OCI-LY1 (cell line): ENCODE data around the gene TMSB15A.

Experiments used
- H2AFZ ChIP-seq: fragments of 200-600 bp; sonication (generic), shearing (Covaris generic); 2 replicates; pipeline ENCODE4 v1.6.0; 2014; ENCODE audit warnings: antibody characterized with exemption, mild to moderate bottlenecking, low read length
- H3F3A ChIP-seq: fragments of 200-600 bp; sonication (generic), shearing (Covaris generic); 2 replicates; pipeline ENCODE4 v1.6.0; 2014; ENCODE audit warnings: mild to moderate bottlenecking, antibody characterized with exemption, low read length, moderate library complexity; ENCODE audit not compliant: insufficient read depth
- H3K27ac ChIP-seq: fragments of 200-600 bp; sonication (generic); 2 replicates; pipeline ENCODE4 v1.5.1; 2014; ENCODE audit warnings: low read length, mixed run types, mild to moderate bottlenecking, low read depth; ENCODE audit not compliant: poor library complexity, severe bottlenecking
- H3K27me3 ChIP-seq: fragments of 200-600 bp; sonication (generic); 2 replicates; pipeline ENCODE4 v1.6.0; 2014; ENCODE audit warnings: antibody characterized with exemption, mild to moderate bottlenecking, low read length, moderate library complexity; ENCODE audit not compliant: insufficient read depth
- H3K36me3 ChIP-seq: fragments of 200-600 bp; sonication (generic); 2 replicates; pipeline ENCODE4 v1.6.1; 2014; ENCODE audit warnings: mild to moderate bottlenecking, antibody characterized with exemption, low read length, moderate library complexity, mixed read lengths; ENCODE audit not compliant: insufficient read depth
- H3K4me1 ChIP-seq: fragments of 200-600 bp; sonication (generic); 2 replicates; pipeline ENCODE4 v1.5.1; 2014; ENCODE audit warnings: mild to moderate bottlenecking, low read length, moderate library complexity; ENCODE audit not compliant: insufficient read depth, severe bottlenecking
- H3K4me2 ChIP-seq: fragments of 200-600 bp; sonication (generic), shearing (Covaris generic); 2 replicates; pipeline ENCODE4 v1.6.1; 2014; ENCODE audit warnings: low read length
- H3K4me3 ChIP-seq: fragments of 200-600 bp; sonication (generic); 2 replicates; pipeline ENCODE4 v1.5.1; 2014; ENCODE audit warnings: low read length, low read depth, mild to moderate bottlenecking, mixed read lengths; ENCODE audit not compliant: poor library complexity, severe bottlenecking
- H3K79me2 ChIP-seq: fragments of 200-600 bp; shearing (Covaris generic); 2 replicates; pipeline ENCODE4 v1.6.1; 2016; ENCODE audit warnings: mixed run types, low read length, mixed read lengths; ENCODE audit not compliant: insufficient read depth
- H3K9ac ChIP-seq: fragments of 200-600 bp; sonication (generic), shearing (Covaris generic); 2 replicates; pipeline ENCODE4 v1.6.1; 2014; ENCODE audit warnings: mild to moderate bottlenecking, low read length, mixed read lengths
- H3K9me2 ChIP-seq: fragments of 200-600 bp; sonication (generic), shearing (Covaris generic); 2 replicates; pipeline ENCODE4 v1.6.1; 2014; ENCODE audit warnings: low read depth, mild to moderate bottlenecking, low read length, mixed read lengths
- H3K9me3 ChIP-seq: fragments of 200-600 bp; shearing (Covaris generic); 2 replicates; pipeline ENCODE4 v1.6.1; 2014; ENCODE audit warnings: low read length, mixed read lengths
- H4K20me1 ChIP-seq: fragments of 200-600 bp; sonication (generic), shearing (Covaris generic); 2 replicates; pipeline ENCODE4 v1.6.0; 2016; ENCODE audit warnings: mild to moderate bottlenecking, low read length; ENCODE audit not compliant: insufficient read depth
- EZH2 ChIP-seq: fragments of 200-600 bp; sonication (generic), shearing (Covaris generic); IDR thresholded peaks from 2 replicates; pipeline ENCODE4 v1.8.0; 2017; ENCODE audit warnings: borderline replicate concordance, mixed run types, mild to moderate bottlenecking, antibody characterized with exemption, low read length, moderate library complexity, mixed read lengths
- TF ChIP-seq, protein P1 (sequence below): fragments of 200-600 bp; sonication (generic), shearing (Covaris generic); IDR thresholded peaks from 2 replicates; pipeline ENCODE4 v1.5.1; 2017; ENCODE audit warnings: mild to moderate bottlenecking, antibody characterized with exemption, low read length, moderate library complexity, mixed read lengths

TMSB15A gene

DNA sequence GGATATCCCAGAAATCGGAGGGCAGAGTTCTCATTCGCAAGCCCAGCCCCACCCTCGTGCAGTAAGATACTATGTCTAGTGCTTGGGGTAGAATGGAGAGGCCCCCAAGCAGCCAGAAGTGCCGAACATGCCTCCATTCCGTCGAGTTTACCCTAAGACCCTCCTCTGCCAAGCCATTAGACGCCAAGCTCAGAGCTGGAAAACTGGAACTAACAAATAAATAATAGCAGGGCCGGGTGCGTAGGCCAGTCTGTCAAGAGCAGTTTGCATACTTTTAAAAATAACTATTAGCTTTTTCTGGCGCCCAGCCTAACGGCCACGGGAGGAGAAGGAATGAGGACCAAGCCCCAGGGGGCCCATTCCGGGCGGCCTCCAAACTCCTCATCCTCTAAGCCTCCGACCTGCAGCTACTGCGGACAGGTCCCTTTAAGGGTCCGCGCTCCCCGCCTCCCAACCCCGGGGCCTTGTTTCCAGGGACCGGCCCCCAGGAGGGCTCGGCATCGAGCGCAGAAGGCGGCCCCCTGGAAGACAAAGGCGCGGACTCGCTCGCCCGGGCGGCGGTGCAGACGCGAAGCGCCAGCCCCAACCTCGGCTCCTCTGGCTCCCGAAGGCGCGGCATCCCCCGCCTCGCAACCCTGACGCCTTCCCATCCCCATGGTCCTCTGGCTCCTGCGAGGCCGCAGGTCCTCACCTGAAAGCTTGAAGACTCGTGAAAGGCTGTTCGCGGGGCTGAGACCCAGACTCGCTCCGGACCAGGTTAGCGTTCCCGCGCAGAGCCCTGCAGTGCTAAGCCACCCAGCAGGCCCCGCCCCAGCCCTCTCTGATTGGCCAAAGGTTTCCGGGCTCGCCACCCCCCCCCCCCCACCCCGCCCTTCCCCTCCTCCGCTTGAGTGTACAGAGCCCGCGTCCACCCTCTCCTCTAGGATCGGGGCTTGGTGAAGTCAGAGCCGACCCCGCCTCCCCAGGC, at the start of gene TMSB15A:
TSS of gene TMSB15A (minus strand) at position 765 of the 967 bp plus-strand sequence.
- no peak within 1 kb of the TSS for H3K9ac ChIP-seq

DNA sequence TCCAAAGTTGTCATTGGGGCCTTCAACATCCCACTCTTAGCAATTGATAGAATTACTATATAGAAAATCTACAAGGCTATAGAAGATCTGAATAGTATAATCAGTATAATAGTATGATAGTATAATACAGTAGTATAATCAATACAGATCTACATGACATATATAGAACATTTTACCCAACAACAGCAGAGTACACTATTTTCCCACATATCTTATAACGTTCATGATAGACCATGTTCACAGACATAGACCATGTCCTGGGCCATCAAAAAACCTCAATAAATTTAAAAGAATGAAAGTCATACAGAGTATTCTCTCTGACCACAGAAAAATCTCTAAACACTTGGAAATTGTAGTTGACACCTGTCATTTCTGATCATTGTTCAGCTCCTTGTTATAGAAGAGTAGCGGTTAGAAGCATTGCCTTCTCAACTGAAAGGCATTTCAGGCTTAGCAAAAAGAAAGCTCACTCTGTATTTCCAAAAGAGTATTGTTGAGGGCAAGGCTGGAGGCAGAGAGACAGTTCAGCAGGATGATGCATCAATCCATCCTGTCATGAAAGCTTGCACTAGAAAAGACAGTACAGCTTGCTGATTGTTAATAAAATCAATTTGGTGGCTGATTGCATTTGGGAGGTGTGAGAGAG, 44.0 kb upstream of the TMSB15A start:
- H3K9me2 ChIP-seq, result no peaks in the 10 kb centered on the region
- no peaks in the 10 kb centered on the region for H4K20me1 ChIP-seq
- H3K36me3 ChIP-seq, result no peaks in the 10 kb centered on the region
- no peak overlapping the region for H3K9ac ChIP-seq
- H3K4me1 ChIP-seq, result no peaks in the 10 kb centered on the region
- no peaks in the 10 kb centered on the region for H3K27me3 ChIP-seq
- no peaks in the 10 kb centered on the region for H3K9me3 ChIP-seq
- H3K27ac ChIP-seq, result no peak overlapping the region
- H2AFZ ChIP-seq, result no peak overlapping the region
- no peak overlapping the region for H3K4me2 ChIP-seq
- no peaks in the 10 kb centered on the region for H3K79me2 ChIP-seq
- H3F3A ChIP-seq, result no peaks in the 10 kb centered on the region
- no peak for TF ChIP-seq EZH2
- TF ChIP-seq, protein P1, sequence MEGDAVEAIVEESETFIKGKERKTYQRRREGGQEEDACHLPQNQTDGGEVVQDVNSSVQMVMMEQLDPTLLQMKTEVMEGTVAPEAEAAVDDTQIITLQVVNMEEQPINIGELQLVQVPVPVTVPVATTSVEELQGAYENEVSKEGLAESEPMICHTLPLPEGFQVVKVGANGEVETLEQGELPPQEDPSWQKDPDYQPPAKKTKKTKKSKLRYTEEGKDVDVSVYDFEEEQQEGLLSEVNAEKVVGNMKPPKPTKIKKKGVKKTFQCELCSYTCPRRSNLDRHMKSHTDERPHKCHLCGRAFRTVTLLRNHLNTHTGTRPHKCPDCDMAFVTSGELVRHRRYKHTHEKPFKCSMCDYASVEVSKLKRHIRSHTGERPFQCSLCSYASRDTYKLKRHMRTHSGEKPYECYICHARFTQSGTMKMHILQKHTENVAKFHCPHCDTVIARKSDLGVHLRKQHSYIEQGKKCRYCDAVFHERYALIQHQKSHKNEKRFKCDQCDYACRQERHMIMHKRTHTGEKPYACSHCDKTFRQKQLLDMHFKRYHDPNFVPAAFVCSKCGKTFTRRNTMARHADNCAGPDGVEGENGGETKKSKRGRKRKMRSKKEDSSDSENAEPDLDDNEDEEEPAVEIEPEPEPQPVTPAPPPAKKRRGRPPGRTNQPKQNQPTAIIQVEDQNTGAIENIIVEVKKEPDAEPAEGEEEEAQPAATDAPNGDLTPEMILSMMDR, result no peak
- no peak overlapping the region for H3K4me3 ChIP-seq

More for the DNA sequence above, at the start of gene TMSB15A:
- H3F3A ChIP-seq, result no peaks in the 10 kb centered on the region
- no peak within 1 kb of the TSS for H3K4me3 ChIP-seq
- TF ChIP-seq, protein P1, result no peak
- TF ChIP-seq EZH2, result no peak
- H3K27ac ChIP-seq, result no peak within 1 kb of the TSS
- H3K27me3 ChIP-seq, result no peaks in the 10 kb centered on the region
- no peaks in the 10 kb centered on the region for H3K9me3 ChIP-seq
- H3K4me2 ChIP-seq, result no peak within 1 kb of the TSS
- no peak within 1 kb of the TSS for H2AFZ ChIP-seq
- no peaks in the 10 kb centered on the region for H3K9me2 ChIP-seq
- no peaks in the 10 kb centered on the region for H3K36me3 ChIP-seq
- no peaks in the 10 kb centered on the region for H4K20me1 ChIP-seq
- no peaks in the 10 kb centered on the region for H3K79me2 ChIP-seq
- no peaks in the 10 kb centered on the region for H3K4me1 ChIP-seq

DNA sequence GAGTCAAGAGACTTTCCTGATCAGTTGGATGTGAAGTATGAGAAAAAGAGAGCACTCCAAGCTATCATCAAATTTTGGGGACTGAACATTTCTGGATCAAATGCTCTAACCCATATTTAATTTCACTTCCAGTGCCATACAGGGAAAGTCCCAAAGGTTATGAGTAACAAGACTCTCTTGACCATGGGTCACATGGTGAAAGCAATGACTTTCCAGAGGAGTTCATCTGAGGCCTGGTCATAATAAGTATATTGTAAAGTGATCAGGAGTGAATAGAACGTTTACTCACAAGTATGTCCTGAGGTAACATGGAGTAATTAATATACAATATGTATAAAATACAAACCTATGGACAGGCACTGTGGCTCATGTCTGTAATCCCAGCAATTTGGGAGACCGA, 42.1 kb upstream of the TMSB15A start:
- H3K9me3 ChIP-seq, result no peaks in the 10 kb centered on the region
- H3F3A ChIP-seq, result no peaks in the 10 kb centered on the region
- no peak overlapping the region for H2AFZ ChIP-seq
- no peaks in the 10 kb centered on the region for H3K27me3 ChIP-seq
- no peak overlapping the region for H3K27ac ChIP-seq
- H3K4me1 ChIP-seq, result no peaks in the 10 kb centered on the region
- no peaks in the 10 kb centered on the region for H3K9me2 ChIP-seq
- H3K79me2 ChIP-seq, result no peaks in the 10 kb centered on the region
- no peak overlapping the region for H3K4me2 ChIP-seq
- H3K36me3 ChIP-seq, result no peaks in the 10 kb centered on the region
- H4K20me1 ChIP-seq, result no peaks in the 10 kb centered on the region
- no peak overlapping the region for H3K9ac ChIP-seq
- H3K4me3 ChIP-seq, result no peak overlapping the region
- TF ChIP-seq EZH2, result no peak
- TF ChIP-seq, protein P1, result no peak
